ENCODE data around the gene QDPR.
"Not testable (repeated sequence)": the region's sequence is repeated elsewhere in the genome, so short reads cannot be mapped to it uniquely, and the experiment has no call there.

Gene QDPR

DNA sequence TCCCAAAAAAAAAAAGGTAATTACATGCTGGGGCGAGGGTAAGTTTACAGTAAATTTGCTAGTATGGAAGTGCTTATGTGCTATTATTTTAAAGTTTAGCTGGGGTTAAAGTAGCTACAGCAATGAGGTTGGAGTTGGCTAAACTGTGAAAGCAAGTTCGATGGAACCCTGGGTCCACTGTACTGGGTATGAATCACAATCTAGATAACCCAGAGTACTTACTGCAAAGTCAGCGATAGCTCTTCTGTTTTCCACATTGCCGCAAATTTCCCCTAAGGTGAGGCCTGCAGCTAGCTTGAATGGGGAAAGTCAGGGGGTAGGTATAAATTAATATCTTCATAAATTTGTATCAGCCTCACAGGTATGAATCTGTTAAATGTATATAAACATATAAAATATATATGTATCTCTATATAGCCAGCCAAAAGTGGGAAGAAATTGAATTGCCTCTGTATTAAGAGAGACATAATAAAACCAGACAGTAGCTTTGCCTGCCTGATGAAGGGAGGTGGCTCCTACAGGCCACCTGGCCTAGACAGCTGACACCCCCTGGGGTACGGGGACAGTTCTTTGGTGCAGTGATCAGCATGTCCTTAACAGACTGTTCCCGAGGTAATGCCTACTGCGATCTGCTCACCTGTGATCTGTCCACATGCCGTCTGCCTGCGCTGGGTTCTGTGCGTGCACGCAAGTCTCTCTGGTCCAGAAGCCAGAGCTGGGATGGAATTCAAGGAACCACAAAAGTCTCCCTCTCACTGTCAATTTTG is 33.7 kb upstream of the QDPR start:
- no peak for DNase-seq (ENCODE audit: low spot score in 2 of 2)
- H3K36me3 Mint-ChIP-seq (ENCODE audit: insufficient read depth): no peaks in the 10 kb centered on the region
- H3K9me3 Mint-ChIP-seq: no peaks in the 10 kb centered on the region
- H3K4me1 Mint-ChIP-seq: no peaks in the 10 kb centered on the region
- H3K27me3 Mint-ChIP-seq: peaks cover 44% of the 10 kb centered on the region
- no peak for ATAC-seq (replicated peaks; ENCODE audit: extremely low read depth, poor library complexity, severe bottlenecking)
- H3K27ac Mint-ChIP-seq (ENCODE audit: low read depth): no peak overlapping the region
- no peak overlapping the region for H3K4me3 Mint-ChIP-seq

DNA sequence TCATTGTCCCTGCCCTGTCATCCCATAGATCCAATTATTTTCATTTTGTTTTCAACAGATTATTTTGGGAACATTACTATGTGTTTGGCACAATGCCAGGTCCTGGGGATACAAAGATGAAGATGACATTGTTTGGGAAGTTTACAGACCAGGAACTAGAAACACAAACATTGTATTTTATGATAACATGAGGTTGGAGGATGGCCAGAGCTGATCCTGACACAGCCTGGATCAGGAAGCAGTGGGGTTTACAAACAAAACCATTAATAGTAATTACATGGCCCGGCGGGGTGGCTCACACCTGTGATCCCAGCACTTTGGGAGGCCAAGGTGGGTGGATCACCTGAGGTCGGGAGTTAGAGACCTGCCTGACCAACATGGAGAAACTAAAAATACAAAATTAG is 32.9 kb upstream of the QDPR start:
- Mint-ChIP-seq H3K9me3 (no peaks in the 10 kb centered on the region), H3K27me3 (peaks cover 44% of the 10 kb centered on the region), H3K36me3 (ENCODE audit: insufficient read depth) (no peaks in the 10 kb centered on the region), H3K27ac (ENCODE audit: low read depth) (no peak overlapping the region), H3K4me3 (no peak overlapping the region), H3K4me1 (no peaks in the 10 kb centered on the region)
- ATAC-seq (replicated peaks; ENCODE audit: extremely low read depth, poor library complexity, severe bottlenecking) (no peak), DNase-seq (ENCODE audit: low spot score in 2 of 2) (no peak)

DNA sequence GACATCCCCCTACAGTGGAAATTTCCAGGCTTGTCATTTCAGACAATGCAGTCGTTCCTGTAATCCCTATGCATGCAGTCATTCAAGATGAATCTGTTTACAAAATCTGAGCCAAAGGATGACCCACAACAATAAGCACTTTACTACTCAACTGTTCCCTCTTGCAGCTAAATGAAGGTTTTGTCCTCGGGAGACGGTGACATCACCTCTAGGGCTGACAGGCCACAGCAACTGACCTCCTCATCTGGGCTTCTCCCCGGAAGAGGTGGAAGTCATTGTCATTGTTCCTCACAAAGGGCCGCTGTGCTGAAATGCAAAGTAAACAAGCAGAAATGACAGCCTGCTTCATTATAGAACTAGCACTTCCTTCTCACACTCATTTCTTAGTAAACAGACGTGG is 32.3 kb upstream of the QDPR start:
- H3K4me3 Mint-ChIP-seq: no peak overlapping the region
- no peak for DNase-seq (ENCODE audit: low spot score in 2 of 2)
- H3K36me3 Mint-ChIP-seq (ENCODE audit: insufficient read depth): no peaks in the 10 kb centered on the region
- H3K27ac Mint-ChIP-seq (ENCODE audit: low read depth): no peak overlapping the region
- ATAC-seq (replicated peaks; ENCODE audit: extremely low read depth, poor library complexity, severe bottlenecking): no peak
- H3K4me1 Mint-ChIP-seq: no peaks in the 10 kb centered on the region
- H3K9me3 Mint-ChIP-seq: no peaks in the 10 kb centered on the region
- peaks cover 44% of the 10 kb centered on the region for H3K27me3 Mint-ChIP-seq

DNA sequence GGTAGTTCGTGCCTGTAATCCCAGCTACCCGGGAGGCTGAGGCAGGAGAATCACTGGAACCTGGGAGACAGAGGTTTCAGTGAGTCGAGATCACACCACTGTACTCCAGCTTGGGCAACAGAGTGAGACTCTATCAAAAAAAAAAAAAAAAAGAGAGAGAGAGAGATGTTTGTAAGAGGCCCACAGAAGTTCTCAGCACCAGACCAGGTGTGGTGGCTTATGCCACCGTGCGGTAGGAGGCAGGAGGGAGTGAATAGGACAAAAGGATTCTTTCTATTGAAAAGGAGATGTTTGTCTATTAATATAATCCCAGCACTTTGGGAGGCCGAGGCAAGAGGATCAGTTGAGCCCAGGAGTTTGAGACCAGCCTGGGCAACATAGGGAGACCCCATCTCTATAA is 25.2 kb upstream of the QDPR start:
- ATAC-seq (replicated peaks; ENCODE audit: extremely low read depth, poor library complexity, severe bottlenecking); DNase-seq (ENCODE audit: low spot score in 2 of 2); H3K4me3 Mint-ChIP-seq; H3K27ac Mint-ChIP-seq (ENCODE audit: low read depth); H3K36me3 Mint-ChIP-seq (ENCODE audit: insufficient read depth); H3K9me3 Mint-ChIP-seq; H3K4me1 Mint-ChIP-seq: not testable (repeated sequence)
- H3K27me3 Mint-ChIP-seq: peaks cover 13% of the 10 kb centered on the region

DNA sequence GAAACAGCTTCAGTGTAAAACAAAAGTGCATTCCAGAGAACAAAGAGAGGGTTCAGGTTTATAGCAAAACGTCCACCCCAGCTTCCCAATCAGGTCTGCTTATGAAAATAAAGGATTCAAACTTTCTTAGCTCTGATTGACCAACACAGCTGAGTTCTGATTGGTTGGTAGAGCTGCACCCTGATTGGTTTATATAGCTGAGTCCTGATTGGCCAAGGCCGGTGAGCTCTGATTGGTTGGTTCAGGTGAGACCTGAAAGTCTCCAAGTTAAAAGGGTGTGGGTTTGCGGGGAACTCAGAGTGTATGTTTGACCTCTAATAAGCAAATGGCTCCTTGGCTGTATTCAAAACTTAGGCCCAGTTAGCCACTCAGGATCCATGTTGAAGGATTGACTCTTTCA is 24.0 kb upstream of the QDPR start:
- DNase-seq (ENCODE audit: low spot score in 2 of 2) (no peak), ATAC-seq (replicated peaks; ENCODE audit: extremely low read depth, poor library complexity, severe bottlenecking) (no peak)
- peaks cover 8% of the 10 kb centered on the region for H3K27me3 Mint-ChIP-seq
- H3K27ac Mint-ChIP-seq (ENCODE audit: low read depth): no peak overlapping the region
- H3K4me3 Mint-ChIP-seq: no peak overlapping the region
- H3K4me1 Mint-ChIP-seq: peaks cover 6% of the 10 kb centered on the region
- no peaks in the 10 kb centered on the region for H3K36me3 Mint-ChIP-seq (ENCODE audit: insufficient read depth)
- no peaks in the 10 kb centered on the region for H3K9me3 Mint-ChIP-seq

DNA sequence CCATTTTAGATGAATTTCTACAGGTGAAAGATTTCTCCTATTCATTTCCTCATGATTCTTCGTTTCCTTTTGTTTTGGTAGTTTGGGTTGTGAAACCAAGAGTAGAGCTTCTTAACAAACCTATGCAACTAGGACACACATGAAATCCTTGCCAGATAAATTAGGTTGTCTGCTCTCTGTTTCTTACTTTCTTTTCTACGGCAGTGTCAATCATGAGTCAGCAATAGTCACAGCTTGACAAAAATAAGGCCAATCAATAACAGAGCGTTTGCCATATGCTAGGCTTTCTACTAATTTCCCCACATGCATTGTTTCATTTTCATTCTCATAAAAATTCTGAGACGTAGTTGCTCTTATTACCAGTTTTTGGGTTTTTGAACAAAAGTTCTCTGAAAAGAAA is 23.4 kb upstream of the QDPR start:
- Mint-ChIP-seq H3K4me3 (no peak overlapping the region), H3K4me1 (peaks cover 6% of the 10 kb centered on the region), H3K36me3 (ENCODE audit: insufficient read depth) (no peaks in the 10 kb centered on the region), H3K27ac (ENCODE audit: low read depth) (no peak overlapping the region), H3K27me3 (peaks cover 10% of the 10 kb centered on the region), H3K9me3 (no peaks in the 10 kb centered on the region)
- DNase-seq (ENCODE audit: low spot score in 2 of 2) (no peak), ATAC-seq (replicated peaks; ENCODE audit: extremely low read depth, poor library complexity, severe bottlenecking) (no peak)

DNA sequence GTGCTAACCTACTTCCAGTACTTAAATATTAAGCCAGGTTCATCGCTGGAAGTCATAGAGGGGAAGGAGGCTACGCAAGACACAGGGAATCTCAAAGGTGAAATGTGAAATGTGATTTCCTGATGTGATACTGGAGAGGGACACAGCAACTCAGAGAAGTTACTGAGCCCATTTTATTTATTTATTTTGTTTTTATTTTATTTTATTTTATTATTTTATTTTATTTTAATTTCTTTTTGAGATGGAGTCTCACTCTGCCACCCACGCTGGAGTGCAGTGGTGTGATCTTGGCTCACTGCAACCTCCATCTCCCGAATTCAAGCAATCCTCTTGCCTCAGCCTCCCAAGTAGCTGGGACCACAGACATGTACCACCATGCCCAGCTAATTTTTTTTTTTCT is 22.8 kb upstream of the QDPR start:
- ATAC-seq (replicated peaks; ENCODE audit: extremely low read depth, poor library complexity, severe bottlenecking): no peak
- peaks cover 6% of the 10 kb centered on the region for H3K4me1 Mint-ChIP-seq
- no peak for DNase-seq (ENCODE audit: low spot score in 2 of 2)
- H3K36me3 Mint-ChIP-seq (ENCODE audit: insufficient read depth): no peaks in the 10 kb centered on the region
- no peak overlapping the region for H3K27ac Mint-ChIP-seq (ENCODE audit: low read depth)
- H3K27me3 Mint-ChIP-seq: peaks cover 10% of the 10 kb centered on the region
- no peak overlapping the region for H3K4me3 Mint-ChIP-seq
- H3K9me3 Mint-ChIP-seq: no peaks in the 10 kb centered on the region

DNA sequence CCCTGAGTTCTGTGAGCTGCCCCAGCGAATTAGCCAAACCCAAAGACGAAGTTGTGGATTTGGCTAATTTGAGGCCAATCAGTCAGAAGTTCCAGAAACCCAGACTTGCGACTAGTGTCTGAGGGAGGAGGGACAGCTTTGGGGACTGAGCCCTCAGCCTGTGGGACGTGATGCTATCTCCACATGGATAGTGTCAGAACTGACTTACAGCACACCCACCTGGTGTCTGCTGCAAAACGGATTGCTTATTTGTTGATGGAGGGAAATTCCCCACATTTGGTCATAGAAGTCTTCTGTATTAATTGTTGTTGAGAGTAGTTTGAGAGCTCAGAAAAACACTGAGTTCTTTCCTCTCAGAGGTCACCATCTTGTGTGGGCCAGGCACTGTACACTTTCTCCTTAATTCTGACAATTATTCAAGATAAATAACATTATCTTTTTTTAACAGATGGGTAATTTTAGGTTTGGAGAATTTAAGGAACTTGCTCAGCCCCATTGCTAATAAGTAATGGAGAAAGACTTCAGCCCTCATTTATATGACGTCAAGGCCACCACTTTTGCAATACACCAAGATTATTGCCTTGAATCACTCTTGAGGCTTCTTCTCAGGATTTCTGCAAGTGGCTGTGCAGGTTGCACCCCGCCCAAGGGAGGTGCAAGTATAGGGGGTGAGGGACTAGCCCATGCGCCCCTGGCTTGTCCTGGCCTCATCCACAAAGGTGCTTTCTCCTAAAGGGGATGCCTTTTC is 19.8 kb upstream of the QDPR start:
- Mint-ChIP-seq H3K27me3 (peaks cover 25% of the 10 kb centered on the region), H3K36me3 (ENCODE audit: insufficient read depth) (no peaks in the 10 kb centered on the region), H3K4me3 (no peak overlapping the region), H3K27ac (ENCODE audit: low read depth) (no peak overlapping the region), H3K9me3 (no peaks in the 10 kb centered on the region), H3K4me1 (peaks cover 6% of the 10 kb centered on the region)
- DNase-seq (ENCODE audit: low spot score in 2 of 2): no peak
- ATAC-seq (replicated peaks; ENCODE audit: extremely low read depth, poor library complexity, severe bottlenecking): no peak

DNA sequence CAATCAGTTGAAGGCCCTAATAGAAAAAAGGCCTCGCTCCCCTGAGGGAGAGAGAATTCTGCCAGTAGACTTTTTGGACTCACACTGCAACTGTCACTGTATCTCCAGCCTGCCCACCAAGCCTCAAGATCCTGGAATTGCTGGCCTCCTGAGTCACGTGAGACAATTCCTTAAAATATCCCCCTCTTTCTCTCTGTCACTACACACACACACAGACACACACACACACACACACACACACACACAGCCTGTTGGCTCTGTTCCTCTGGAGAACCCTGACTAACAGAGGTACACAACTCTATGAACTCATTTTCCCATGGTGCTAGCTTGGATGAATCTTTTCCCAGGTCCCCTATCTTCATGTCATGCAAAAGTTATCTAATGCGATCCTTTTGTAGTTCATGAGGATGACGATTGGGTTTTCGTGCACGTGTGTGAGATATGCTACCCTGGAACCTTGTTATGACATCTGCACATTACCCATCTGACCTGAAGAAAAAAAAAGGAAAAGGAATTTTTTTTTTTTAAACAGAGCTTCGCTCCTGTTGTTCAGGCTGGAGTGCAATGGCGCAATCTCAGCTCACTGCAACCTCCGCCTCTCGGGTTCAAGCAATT is 16.8 kb upstream of the QDPR start:
- Mint-ChIP-seq H3K27me3 (peaks cover 42% of the 10 kb centered on the region), H3K4me3 (no peak overlapping the region), H3K4me1 (no peaks in the 10 kb centered on the region), H3K36me3 (ENCODE audit: insufficient read depth) (no peaks in the 10 kb centered on the region), H3K9me3 (no peaks in the 10 kb centered on the region), H3K27ac (ENCODE audit: low read depth) (no peak overlapping the region)
- DNase-seq (ENCODE audit: low spot score in 2 of 2) (no peak), ATAC-seq (replicated peaks; ENCODE audit: extremely low read depth, poor library complexity, severe bottlenecking) (no peak)

DNA sequence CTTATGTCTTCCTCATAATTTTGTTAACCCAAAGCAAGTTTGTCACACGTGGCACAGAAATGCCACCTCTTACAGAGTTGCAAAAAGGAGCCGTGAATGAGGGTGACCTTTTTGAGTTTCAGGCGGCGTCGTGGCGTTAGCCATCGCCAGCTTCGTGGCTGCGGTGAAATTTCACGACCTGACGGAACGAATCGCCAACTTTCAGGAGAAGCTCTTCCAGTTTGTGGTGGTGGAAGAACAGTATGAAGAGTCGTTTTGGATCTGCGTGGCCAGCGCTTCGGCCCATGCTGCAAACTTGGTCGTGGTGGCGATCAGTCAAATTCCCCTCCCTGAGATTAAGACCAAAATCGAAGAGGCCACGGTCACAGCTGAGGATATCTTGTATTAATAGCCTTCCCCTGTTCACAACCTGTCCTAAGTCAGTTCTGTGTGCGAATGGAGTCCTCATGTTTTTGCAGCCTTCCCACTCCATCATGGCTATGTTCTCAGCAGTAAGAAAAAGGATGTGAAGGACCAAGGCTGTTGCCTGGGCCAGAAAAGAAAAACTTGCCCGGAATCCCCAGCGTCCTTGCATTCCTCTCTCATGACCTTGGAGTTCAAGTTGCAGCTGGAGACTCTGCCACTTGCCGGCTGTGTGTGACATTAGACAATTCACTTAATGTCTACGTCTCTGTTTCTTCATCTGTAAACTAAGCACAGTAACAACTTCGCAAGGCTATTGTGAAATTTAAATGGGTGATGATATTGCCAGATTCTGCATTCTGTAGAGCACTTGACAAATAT is 15.0 kb upstream of the QDPR start:
- Mint-ChIP-seq H3K27me3 (peaks cover 42% of the 10 kb centered on the region), H3K27ac (ENCODE audit: low read depth) (no peak overlapping the region), H3K4me1 (no peaks in the 10 kb centered on the region), H3K9me3 (no peaks in the 10 kb centered on the region), H3K36me3 (ENCODE audit: insufficient read depth) (no peaks in the 10 kb centered on the region), H3K4me3 (no peak overlapping the region)
- DNase-seq (ENCODE audit: low spot score in 2 of 2) (no peak), ATAC-seq (replicated peaks; ENCODE audit: extremely low read depth, poor library complexity, severe bottlenecking) (no peak)

DNA sequence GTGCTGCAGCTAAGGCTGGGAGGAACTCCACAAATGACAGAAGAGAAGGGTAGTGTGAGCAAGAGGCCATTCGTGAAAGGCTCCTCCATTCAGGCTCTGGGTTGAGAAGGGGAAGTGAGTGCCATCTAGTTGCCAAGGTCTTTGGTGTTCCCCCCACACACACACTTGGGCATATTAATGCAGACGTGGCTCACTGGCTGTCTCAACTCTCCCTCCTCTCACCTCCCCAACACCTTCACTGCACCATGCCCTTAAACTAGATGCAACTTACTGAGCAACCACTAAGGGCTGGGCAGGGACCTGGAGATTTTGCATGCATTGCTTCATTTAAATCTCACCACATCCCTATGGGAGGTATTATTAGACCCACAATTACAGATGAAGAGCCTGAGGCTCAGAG is 11.8 kb upstream of the QDPR start:
- Mint-ChIP-seq H3K4me3 (no peak overlapping the region), H3K36me3 (ENCODE audit: insufficient read depth) (no peaks in the 10 kb centered on the region), H3K9me3 (no peaks in the 10 kb centered on the region), H3K27me3 (peaks cover 47% of the 10 kb centered on the region), H3K4me1 (no peaks in the 10 kb centered on the region), H3K27ac (ENCODE audit: low read depth) (no peak overlapping the region)
- ATAC-seq (replicated peaks; ENCODE audit: extremely low read depth, poor library complexity, severe bottlenecking) (no peak), DNase-seq (ENCODE audit: low spot score in 2 of 2) (no peak)

DNA sequence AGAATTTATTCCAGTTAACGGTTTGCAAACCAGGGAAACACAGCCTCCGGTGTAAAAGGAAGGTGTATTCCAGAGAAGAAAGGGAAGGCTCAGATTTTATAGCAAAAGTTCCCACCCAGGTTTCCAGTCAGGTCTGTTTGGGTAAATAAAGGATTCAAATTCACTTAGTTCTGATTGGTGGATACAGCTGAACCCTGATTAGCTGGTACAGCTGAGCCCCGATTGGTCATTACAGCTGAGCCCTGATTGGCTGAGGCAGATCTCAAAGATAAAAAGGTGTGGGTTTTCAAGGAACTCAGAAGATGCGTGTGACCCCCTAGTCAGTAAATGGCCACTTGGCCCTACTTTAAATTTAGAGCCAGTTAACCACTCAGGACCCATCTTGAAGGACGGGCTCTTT is 9.7 kb upstream of the QDPR start:
- DNase-seq (ENCODE audit: low spot score in 2 of 2) (no peak), ATAC-seq (replicated peaks; ENCODE audit: extremely low read depth, poor library complexity, severe bottlenecking) (no peak)
- Mint-ChIP-seq H3K9me3 (no peaks in the 10 kb centered on the region), H3K4me1 (no peaks in the 10 kb centered on the region), H3K36me3 (ENCODE audit: insufficient read depth) (no peaks in the 10 kb centered on the region), H3K27ac (ENCODE audit: low read depth) (no peak overlapping the region), H3K4me3 (no peak overlapping the region), H3K27me3 (peaks cover 45% of the 10 kb centered on the region)

Measured in central memory CD8-positive, alpha-beta T cell (primary cell).